Lower leg skin (tissue), 4 donors: ENCODE measurements around the gene ZNF304. TPM values are rescaled to one million over a fixed set of nuclear protein-coding genes. Genes with fewer than 3 reads are reported as not detected.

ENCODE experiments used
- DNase-seq, 2 donors: peaks; one replicate each; pipeline ENCODE4 v3.0.0-alpha.2; 2019; ENCODE audit warnings: low spot score in 2 of 2
- H3K4me3 ChIP-seq: fragments of 200-600 bp; sonication (generic); 2 replicates; pipeline ENCODE4 v1.5.1; 2017; ENCODE audit warnings: mild to moderate bottlenecking, low read depth; ENCODE audit not compliant: poor library complexity, severe bottlenecking
- CTCF ChIP-seq, 3 donors: fragments of 450-650 bp; IDR thresholded peaks; one replicate each; pipeline ENCODE4 v1.5.1; 2016; ENCODE audit warnings: antibody characterized with exemption in 3 of 3, mild to moderate bottlenecking in 3 of 3, moderate library complexity in 2 of 3
- POLR2A ChIP-seq, 2 donors: fragments of 450-650 bp; IDR thresholded peaks; one replicate each; pipeline ENCODE4 v1.6.1; 2016 to 2017; ENCODE audit warnings: antibody characterized with exemption in 2 of 2, mild to moderate bottlenecking in 1 of 2, moderate library complexity in 1 of 2
- WGBS, 2 donors: methylation state at CpG; one replicate each; pipeline ENCODE4 v1.1.5; 2018; 5-methylcytosine and 5-hydroxymethylcytosine counted together
- intact Hi-C: fragments of 100-400 bp; cut with DNase I; formaldehyde crosslinking; loops from one replicate; pipeline ENCODE4 v1.15.0; 2023; ENCODE audit warnings: low total_unique reads
- total RNA-seq, 4 donors: library from RNA; depleted of rRNA; stranded (reverse); fragments of >200 nt; gene quantifications; one replicate each; pipeline ENCODE4 v1.1.0, GENCODE V29; 2016

ZNF304 gene
- total RNA-seq, 4 donors from 2014 or later, result 8.3 to 11.8 (median 8.9) TPM

- 74 to 75% methylated on average over 2 of the region's 2 CpGs for WGBS, 2 donors
- no peak for DNase-seq
- H3K4me3 ChIP-seq, result no peak overlapping the region
- no peak for TF ChIP-seq POLR2A (IDR thresholded peaks at IDR 0.05)
- TF ChIP-seq CTCF (IDR thresholded peaks at IDR 0.05), result no peak
- intact Hi-C loops, result no loop called here
These were observed 40.3 kb upstream of the ZNF304 start for GRCh38 chr19:57310792-57311191.

GRCh38 chr19:57314146-57314545 lies 36.9 kb upstream of the ZNF304 start:
- H3K4me3 ChIP-seq, result no peak overlapping the region
- WGBS, 2 donors, result 68 to 78% methylated on average over 4 of the region's 4 CpGs
- intact Hi-C loops, result no loop called here
- no peak for DNase-seq
- TF ChIP-seq POLR2A (IDR thresholded peaks at IDR 0.05), result no peak
- no peak for TF ChIP-seq CTCF (IDR thresholded peaks at IDR 0.05)

GRCh38 chr19:57317503-57317902 lies 33.6 kb upstream of the ZNF304 start:
- no peak for TF ChIP-seq CTCF (IDR thresholded peaks at IDR 0.05)
- no peak for TF ChIP-seq POLR2A (IDR thresholded peaks at IDR 0.05)
- no peak overlapping the region for H3K4me3 ChIP-seq
- WGBS, 2 donors, result 7 to 15% methylated on average over 28 to 29 of the region's 29 CpGs
- intact Hi-C loops, result no loop called here
- no peak for DNase-seq

GRCh38 chr19:57319869-57320179 lies 31.2 kb upstream of the ZNF304 start:
- DNase-seq, result no peak
- TF ChIP-seq POLR2A (IDR thresholded peaks at IDR 0.05) (no peak), CTCF (IDR thresholded peaks at IDR 0.05) (no peak)
- intact Hi-C loops, result no loop called here
- H3K4me3 ChIP-seq, result peak overlapping the region; percentile 90
- 0% methylated on average over 1 of the region's 1 CpG for WGBS, 2 donors

- DNase-seq, result peak; percentile 94 to 99
- peak within 1 kb of the TSS; percentile 90 for H3K4me3 ChIP-seq
- no peak for TF ChIP-seq POLR2A (IDR thresholded peaks at IDR 0.05)
- no peak for TF ChIP-seq CTCF (IDR thresholded peaks at IDR 0.05)
- intact Hi-C loops, result no loop called here
- WGBS, 2 donors, result 0 to 1% methylated on average over 20 to 40 of the region's 71 CpGs
These were observed 30.6 kb upstream of the ZNF304 start, which contains the start of gene ZNF543 for GRCh38 chr19:57320180-57321084. Gene ZNF543, plus strand, starts transcription at chr19:57320472. Its CDS starts 382 bp downstream, at chr19:57320854.
